ENCODE measurements around the gene CLK2. TPM values are rescaled to one million over a fixed set of nuclear protein-coding genes. Genes with fewer than 3 reads are reported as not detected.

CLK2 gene
- total RNA-seq, 4 donors from 2014 or later: 16.9 to 41.3 (median 32.7) TPM

DNA sequence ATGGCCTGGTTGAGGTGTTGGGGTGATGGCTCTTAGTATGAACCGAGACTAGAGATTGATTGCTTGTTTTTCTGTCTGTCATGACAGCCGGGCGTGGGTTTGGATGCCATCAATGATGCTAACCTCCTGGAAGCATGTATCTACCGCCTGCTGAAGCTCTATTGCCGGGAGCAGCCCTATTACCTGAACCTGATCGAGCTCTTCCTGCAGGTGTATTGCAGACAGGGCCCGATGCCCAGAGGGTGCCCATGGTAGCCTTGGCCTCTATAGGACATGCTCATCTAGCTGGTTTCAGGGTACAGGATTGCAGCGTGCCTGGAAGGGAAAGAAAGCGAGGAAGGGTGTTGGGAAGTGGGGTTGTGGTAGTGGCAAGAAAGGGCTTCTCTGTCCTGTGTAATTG lies 44.8 kb upstream of the CLK2 start:
- ATAC-seq (ENCODE audit: low FRiP score) (no peak), DNase-seq (ENCODE audit: low spot score) (no peak)
- TF ChIP-seq, protein P1, sequence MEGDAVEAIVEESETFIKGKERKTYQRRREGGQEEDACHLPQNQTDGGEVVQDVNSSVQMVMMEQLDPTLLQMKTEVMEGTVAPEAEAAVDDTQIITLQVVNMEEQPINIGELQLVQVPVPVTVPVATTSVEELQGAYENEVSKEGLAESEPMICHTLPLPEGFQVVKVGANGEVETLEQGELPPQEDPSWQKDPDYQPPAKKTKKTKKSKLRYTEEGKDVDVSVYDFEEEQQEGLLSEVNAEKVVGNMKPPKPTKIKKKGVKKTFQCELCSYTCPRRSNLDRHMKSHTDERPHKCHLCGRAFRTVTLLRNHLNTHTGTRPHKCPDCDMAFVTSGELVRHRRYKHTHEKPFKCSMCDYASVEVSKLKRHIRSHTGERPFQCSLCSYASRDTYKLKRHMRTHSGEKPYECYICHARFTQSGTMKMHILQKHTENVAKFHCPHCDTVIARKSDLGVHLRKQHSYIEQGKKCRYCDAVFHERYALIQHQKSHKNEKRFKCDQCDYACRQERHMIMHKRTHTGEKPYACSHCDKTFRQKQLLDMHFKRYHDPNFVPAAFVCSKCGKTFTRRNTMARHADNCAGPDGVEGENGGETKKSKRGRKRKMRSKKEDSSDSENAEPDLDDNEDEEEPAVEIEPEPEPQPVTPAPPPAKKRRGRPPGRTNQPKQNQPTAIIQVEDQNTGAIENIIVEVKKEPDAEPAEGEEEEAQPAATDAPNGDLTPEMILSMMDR (IDR thresholded peaks at IDR 0.05): no peak

DNA sequence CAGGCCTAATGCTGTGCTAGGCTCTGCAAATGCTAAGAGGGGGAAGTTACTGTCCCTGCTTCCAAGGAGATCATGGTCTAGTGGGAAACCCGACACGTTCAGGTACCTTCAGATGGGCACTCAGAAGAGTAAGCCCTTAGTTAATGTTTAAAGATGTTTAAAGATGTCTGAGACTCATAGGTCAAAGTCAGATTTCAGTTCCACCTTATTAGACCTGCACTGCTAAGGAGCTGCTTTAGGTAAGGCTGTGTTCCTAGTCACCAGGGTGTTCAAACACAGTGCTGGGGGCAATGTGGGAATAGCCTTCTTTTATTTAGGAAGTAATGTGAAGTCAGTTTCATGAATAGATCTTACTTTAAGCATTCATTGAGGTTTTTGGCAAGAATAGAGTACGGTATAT lies 43.6 kb upstream of the CLK2 start:
- ATAC-seq (ENCODE audit: low FRiP score) (no peak), DNase-seq (ENCODE audit: low spot score) (no peak)
- TF ChIP-seq, protein P1 (IDR thresholded peaks at IDR 0.05): no peak

DNA sequence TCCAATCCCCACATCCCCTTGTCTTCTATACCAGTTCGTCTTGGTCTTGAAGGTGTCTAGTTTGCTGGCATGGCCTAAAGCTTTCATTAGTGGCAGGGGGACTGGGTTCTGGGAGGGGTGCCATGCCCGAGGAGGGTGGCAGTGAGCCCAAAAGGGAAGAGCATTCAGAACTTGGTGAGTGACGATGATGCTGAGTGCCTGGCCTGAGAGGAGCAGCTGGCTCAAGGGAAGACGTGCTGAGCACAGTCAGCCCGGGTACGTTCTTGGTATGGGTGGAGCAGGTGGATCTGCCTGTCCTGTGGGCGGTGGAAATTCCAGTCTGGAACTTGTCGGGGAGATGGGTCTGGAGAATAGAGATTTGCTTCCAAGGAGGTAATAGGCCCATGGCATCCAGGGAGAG lies 40.0 kb upstream of the CLK2 start:
- TF ChIP-seq, protein P1 (IDR thresholded peaks at IDR 0.05): no peak
- DNase-seq (ENCODE audit: low spot score): no peak
- ATAC-seq (ENCODE audit: low FRiP score): no peak

DNA sequence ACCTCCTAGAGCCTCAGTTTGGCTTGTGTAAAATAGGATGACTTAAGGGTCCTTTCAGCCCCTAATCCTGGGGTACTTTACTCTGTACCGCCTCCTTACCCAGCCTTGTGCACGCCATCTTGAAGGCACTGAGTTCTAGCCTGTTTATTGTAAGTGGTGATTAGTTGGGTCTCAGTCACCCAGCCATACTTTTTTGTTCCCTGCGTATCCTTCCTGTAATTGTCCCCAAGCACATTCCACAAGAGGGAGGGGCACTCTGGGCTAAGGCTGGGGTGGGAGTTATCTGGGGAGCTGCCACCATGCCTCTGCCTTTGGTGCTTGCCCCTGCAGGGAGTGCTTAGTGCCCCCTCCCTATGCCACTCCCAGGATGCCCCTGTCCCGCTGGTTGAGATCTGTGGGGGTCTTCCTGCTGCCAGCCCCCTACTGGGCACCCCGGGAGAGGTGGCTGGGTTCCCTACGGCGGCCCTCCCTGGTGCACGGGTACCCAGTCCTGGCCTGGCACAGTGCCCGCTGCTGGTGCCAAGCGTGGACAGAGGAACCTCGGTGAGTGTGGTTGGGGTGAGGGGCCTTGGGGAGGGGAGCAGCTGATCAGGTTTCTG lies 36.2 kb upstream of the CLK2 start:
- DNase-seq (ENCODE audit: low spot score) (no peak), ATAC-seq (ENCODE audit: low FRiP score) (no peak)
- TF ChIP-seq, protein P1 (IDR thresholded peaks at IDR 0.05): no peak

DNA sequence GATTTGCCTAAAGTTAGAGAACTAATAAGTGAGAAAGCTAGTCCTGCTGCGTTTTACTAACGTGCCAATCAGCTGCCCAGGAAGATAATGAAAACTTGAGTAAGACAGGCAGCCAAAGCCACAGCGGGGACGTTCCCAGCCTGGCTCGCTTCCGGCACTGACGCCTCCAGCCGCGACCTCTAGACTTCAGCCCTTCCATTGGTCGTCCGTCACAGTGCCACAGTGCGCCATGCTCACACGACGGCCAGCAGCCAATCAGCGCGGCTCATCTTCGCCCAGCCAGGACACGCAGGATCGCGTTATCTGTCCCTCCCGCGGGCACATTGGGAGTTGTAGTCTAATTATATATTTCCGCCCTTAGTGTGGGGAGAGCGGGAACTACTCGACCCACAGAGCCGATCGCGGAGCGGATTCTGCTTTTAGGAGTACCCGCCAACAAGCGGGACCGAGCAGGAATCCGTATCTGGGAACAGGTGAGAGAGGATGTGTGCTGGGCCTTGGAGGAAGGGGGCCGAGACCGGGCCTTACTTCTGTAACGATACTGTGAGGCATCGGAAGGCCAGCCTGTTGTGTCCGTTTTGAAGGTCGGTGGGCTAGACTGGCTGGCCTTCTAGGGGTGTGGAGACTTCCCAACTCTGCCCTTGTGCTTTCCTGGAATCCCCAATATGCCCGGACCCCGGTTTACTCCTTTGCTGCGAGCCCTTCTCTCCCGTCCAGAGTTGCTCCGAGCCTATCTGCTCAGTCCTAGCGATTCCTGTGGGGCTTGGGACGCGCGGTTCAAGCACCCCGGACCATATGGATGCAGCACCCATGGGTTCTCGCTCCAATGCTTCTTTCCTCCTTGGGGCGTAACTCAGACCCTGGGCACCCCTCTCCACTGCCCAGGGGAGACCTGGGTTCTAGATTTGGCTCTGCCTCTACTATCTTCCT lies 35.5 kb upstream of the CLK2 start, which contains the start of gene FDPS:
TSS of gene FDPS (plus strand) at position 374 of the 930 bp plus-strand sequence. CDS start 924 bp downstream, outside the sequence.
- TF ChIP-seq, protein P1 (IDR thresholded peaks at IDR 0.05): no peak
- DNase-seq (ENCODE audit: low spot score): peak; percentile 91
- peak; percentile 99 for ATAC-seq (ENCODE audit: low FRiP score)

DNA sequence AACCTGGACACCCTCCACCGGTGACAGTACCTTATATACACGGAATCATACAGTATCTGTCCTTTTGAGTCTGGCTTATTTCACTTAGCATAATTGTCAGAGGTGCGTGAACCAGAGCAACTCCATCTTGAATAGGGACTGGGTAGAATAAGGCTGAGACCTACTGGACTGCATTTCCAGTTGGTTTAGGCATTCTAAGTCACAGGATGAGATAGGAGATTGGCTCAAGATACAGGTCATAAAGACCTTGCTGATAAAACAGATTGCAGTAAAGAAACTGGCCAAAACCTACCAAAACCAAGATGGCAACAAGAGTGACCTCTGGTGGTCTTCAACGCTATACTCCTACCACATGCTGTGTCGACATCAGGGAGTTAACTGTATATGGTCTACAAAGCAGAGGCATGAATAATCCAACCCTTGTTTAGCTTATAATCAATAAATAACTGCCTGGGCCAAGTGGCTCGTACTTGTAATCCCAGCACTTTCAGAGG lies 34.0 kb upstream of the CLK2 start:
- TF ChIP-seq, protein P1 (IDR thresholded peaks at IDR 0.05): no peak
- ATAC-seq (ENCODE audit: low FRiP score) (no peak), DNase-seq (ENCODE audit: low spot score) (no peak)
